NCI-H2196 (cell line): ENCODE measurements around the gene MYOG.

ENCODE experiments used
- DNase-seq: peaks from one replicate; lab custom pipeline; 2025; ENCODE audit not compliant: unreplicated experiment; lab: John Stamatoyannopoulos, UW

MYOG gene

DNA sequence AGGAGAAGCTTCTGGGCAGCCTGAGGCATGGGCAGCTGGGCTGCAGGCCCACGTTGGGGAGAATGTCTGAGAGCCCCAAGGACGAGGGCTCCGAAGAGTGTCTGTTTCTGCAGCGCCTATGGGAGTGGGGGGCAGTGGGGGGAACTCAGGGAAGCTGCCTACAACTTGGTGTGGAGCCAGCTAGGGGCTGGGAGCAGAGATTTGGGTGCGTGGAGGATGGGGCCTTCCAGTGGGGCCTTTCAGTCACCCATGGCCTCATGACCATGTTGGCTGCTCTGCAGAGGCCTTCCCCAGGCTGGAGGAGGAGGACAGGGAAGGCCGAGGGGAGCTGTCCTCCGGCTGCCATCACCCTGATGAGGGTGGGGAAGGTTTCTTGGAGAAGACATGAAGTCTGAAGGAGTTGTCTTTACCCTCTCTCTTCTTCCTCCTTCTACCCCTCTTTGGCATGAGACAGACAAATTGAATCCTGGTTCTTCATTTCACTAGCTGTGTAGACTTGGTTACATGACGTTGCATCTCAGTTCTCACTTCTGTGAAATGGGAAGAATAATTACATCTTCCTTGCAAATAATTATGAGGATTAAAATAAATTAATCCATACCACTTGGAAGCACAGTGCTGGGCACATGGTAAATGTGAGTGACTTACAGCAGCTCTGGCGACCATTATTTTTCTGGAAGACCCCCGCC lies 51.2 kb downstream of the MYOG start:
- no peak for DNase-seq

DNA sequence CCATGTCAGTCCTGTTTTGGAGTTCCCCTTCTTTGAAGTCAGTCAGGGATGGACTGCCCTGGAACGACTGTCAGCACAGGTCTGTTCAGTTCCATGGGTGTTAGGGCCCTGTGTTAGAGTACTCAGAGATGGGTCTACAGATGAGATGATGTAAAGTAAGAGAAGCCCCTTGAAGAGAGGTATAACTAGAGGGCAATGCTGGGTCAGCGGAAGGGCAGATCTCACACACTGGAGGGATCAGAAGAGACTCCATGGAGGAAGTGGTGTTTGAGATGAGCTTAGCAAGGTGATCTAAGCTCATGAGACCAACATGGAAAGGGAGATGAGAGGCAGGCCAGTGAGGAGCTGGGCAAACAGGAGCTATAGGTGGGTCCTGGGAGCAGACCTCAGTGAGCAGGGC lies 51.9 kb downstream of the MYOG start:
- DNase-seq, result no peak

DNA sequence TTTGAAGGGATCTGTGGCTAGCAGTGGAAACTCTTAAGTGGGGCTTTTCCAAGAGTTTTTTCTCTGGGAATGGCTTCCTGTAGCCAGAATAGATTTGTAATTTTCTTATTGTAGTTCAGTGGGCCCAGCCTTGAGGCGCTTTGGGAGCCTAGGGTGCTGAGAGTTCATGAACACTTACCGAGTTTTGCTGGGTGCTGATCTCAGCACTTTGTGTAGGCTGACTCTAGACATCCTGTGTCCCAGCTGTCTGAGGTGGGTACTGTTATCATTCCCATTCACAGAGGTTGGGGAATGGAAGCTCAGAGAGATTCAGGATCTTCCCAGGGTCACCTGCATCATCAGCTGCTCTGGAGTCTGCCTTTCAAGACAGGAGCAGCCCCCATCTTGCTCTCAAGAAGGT lies 52.5 kb downstream of the MYOG start:
- no peak for DNase-seq
